ENCODE results near the gene VPS13D. TPM values are rescaled to one million over a fixed set of nuclear protein-coding genes. Genes with fewer than 3 reads are reported as not detected.

VPS13D gene
- total RNA-seq, 6 experiments from 2014 or later = 25.9 to 36.9 (median 30.8) TPM

DNA sequence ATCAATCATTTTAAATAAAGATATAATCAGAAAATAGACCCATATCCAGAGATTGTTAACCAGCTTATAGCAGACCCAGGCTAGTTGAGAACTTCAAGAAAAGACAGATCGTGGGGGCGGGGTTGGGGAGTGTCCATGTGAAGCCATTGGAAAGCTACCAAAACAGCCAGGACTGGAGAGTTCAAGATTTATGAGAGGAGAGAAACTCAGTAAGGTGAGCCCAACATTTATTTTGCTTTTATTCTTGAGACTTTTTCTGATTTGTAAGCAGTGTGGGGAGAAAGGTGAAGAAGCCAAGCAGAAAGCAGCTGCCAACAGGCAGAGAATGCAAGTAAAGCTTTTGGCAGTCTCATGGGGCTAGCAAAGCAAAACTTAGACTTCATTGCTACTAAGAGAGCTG, 179.9 kb downstream of the VPS13D start:
- no peak for TF ChIP-seq POLR2A (IDR thresholded peaks at IDR 0.05)
- TF ChIP-seq, protein P1, sequence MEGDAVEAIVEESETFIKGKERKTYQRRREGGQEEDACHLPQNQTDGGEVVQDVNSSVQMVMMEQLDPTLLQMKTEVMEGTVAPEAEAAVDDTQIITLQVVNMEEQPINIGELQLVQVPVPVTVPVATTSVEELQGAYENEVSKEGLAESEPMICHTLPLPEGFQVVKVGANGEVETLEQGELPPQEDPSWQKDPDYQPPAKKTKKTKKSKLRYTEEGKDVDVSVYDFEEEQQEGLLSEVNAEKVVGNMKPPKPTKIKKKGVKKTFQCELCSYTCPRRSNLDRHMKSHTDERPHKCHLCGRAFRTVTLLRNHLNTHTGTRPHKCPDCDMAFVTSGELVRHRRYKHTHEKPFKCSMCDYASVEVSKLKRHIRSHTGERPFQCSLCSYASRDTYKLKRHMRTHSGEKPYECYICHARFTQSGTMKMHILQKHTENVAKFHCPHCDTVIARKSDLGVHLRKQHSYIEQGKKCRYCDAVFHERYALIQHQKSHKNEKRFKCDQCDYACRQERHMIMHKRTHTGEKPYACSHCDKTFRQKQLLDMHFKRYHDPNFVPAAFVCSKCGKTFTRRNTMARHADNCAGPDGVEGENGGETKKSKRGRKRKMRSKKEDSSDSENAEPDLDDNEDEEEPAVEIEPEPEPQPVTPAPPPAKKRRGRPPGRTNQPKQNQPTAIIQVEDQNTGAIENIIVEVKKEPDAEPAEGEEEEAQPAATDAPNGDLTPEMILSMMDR (IDR thresholded peaks at IDR 0.05) = no peak
- no peaks in the 10 kb centered on the region for H3K27me3 ChIP-seq
- 94% methylated on average over 2 of the region's 2 CpGs for WGBS (ENCODE audit: insufficient coverage, low coverage, low lambda C conversion rate, missing lambda C conversion rate)
- intact Hi-C loops (cut with DNase I) = no loop called here
- H3K4me3 ChIP-seq = no peak overlapping the region
- peaks cover 0 to 4% (median 0%) of the 10 kb centered on the region in 4 donors for H3K36me3 ChIP-seq
- no peak overlapping the region for H3K27ac ChIP-seq
- ATAC-seq (no peak), DNase-seq (no peak)
- H3K9me3 ChIP-seq = no peaks in the 10 kb centered on the region
- peaks cover 0 to 39% (median 24%) of the 10 kb centered on the region in 4 donors for H3K4me1 ChIP-seq

DNA sequence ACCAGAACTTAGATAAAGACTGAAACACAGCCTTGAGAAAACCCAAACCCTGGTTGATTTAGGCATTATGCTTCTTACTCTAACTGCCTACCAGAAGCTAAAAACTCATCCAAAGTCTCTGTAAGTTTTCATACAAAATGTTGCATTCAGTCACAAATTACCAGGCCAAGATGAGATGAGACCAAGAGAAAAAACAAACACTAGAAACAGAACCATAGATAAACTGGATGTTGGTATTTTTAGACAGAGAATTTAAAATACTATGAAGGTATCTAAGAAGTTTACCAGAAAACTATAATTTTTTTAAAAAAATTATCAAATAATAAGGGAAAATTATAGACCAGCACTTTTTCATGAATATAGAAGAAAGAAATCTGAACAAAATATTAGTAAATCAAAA, 180.5 kb downstream of the VPS13D start:
- H3K27me3 ChIP-seq = no peaks in the 10 kb centered on the region
- no peaks in the 10 kb centered on the region for H3K9me3 ChIP-seq
- peaks cover 0 to 32% (median 18%) of the 10 kb centered on the region in 4 donors for H3K4me1 ChIP-seq
- ATAC-seq (no peak), DNase-seq (no peak)
- peaks cover 0 to 4% (median 0%) of the 10 kb centered on the region in 4 donors for H3K36me3 ChIP-seq
- H3K4me3 ChIP-seq = no peak overlapping the region
- no peak overlapping the region for H3K27ac ChIP-seq
- intact Hi-C loops (cut with DNase I) = no loop called here
- TF ChIP-seq, protein P1 (IDR thresholded peaks at IDR 0.05) = no peak
- no peak for TF ChIP-seq POLR2A (IDR thresholded peaks at IDR 0.05)

DNA sequence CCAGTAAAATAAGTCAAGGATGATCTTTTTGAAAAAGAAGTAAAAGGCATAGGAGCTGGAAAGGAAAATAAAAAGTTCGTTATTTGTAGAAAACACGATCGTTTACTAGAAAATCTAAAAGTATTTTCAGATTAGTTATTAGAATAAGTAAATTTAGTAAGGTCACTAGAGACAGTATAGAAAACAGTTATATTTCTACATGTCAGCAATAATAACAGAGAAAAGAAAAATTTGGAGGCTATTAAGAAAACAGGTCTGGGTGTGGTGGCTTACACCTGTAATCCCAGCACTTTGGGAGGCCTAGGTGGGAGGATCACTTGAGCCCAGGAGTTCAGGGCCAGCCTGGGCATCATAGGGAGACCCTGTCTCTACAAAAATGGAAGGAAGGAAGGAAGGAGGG, 181.3 kb downstream of the VPS13D start:
- intact Hi-C loops (cut with DNase I) = no loop called here
- 95% methylated on average over 3 of the region's 3 CpGs for WGBS (ENCODE audit: insufficient coverage, low coverage, low lambda C conversion rate, missing lambda C conversion rate)
- TF ChIP-seq, protein P1 (IDR thresholded peaks at IDR 0.05) = no peak
- TF ChIP-seq POLR2A (IDR thresholded peaks at IDR 0.05) = no peak
- Histone ChIP-seq H3K27ac (no peak overlapping the region), H3K27me3 (no peaks in the 10 kb centered on the region), H3K9me3 (no peaks in the 10 kb centered on the region), H3K36me3 (peaks cover 0 to 6% (median 0%) of the 10 kb centered on the region in 4 donors), H3K4me3 (no peak overlapping the region), H3K4me1 (peaks cover 0 to 25% (median 13%) of the 10 kb centered on the region in 4 donors)
- ATAC-seq = no peak
- DNase-seq = no peak

DNA sequence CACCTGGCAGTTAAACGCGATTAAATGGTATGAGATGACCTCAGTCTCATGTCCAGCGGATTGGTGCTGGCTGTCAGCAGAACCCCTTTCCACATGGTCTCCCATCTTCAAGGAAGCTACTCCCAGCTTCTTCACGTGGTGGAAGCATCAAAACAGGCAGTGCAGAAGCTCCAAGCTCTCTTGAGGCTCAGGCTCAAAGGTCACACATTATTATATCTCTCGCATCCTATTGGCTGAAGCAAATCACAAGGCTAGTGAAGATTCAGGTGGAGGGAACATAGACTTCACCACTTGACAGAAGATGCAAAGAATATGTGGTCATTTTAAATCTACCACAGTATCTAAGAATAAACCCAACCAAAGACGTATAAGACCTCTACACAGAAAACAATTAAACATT, 181.9 kb downstream of the VPS13D start:
- H3K4me3 ChIP-seq = no peak overlapping the region
- DNase-seq = no peak
- no peaks in the 10 kb centered on the region for H3K27me3 ChIP-seq
- H3K36me3 ChIP-seq = peaks cover 0 to 7% (median 0%) of the 10 kb centered on the region in 4 donors
- peaks cover 0 to 18% (median 10%) of the 10 kb centered on the region in 4 donors for H3K4me1 ChIP-seq
- no peak for ATAC-seq
- no peaks in the 10 kb centered on the region for H3K9me3 ChIP-seq
- no peak overlapping the region for H3K27ac ChIP-seq
- TF ChIP-seq POLR2A (IDR thresholded peaks at IDR 0.05) = no peak
- TF ChIP-seq, protein P1 (IDR thresholded peaks at IDR 0.05) = no peak
- WGBS (ENCODE audit: insufficient coverage, low coverage, low lambda C conversion rate, missing lambda C conversion rate) = 96% methylated on average over 3 of the region's 6 CpGs
- intact Hi-C loops (cut with DNase I) = no loop called here

DNA sequence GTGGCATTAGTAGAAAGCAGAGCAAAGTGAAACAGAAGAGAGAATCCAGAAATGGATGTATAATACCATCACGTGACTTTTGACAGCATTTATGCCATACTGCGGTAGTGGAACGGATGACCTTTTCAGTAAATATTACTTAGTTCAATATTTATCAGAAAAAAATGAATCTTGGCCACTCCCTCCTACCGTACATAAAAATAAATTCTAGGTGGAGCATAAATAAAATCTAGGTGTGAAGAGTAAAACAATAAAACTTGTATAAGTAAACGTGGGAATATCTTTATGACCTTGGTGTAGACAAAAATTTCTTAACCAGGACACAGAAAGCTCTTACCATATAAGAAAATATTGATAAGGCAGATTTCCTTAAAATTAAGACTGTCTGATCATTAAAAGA, 182.6 kb downstream of the VPS13D start:
- no peak for DNase-seq
- TF ChIP-seq, protein P1 (IDR thresholded peaks at IDR 0.05) = no peak
- TF ChIP-seq POLR2A (IDR thresholded peaks at IDR 0.05) = no peak
- Histone ChIP-seq H3K36me3 (peaks cover 0 to 13% (median 2%) of the 10 kb centered on the region in 4 donors), H3K4me3 (no peak overlapping the region), H3K27ac (no peak overlapping the region), H3K4me1 (peaks cover 0 to 11% (median 4%) of the 10 kb centered on the region in 4 donors), H3K27me3 (no peaks in the 10 kb centered on the region), H3K9me3 (no peaks in the 10 kb centered on the region)
- ATAC-seq = no peak
- WGBS (ENCODE audit: insufficient coverage, low coverage, low lambda C conversion rate, missing lambda C conversion rate) = 89% methylated on average over 5 of the region's 5 CpGs
- intact Hi-C loops (cut with DNase I) = no loop called here

Measured in right lobe of liver (tissue), 6 donors.